Activated T-helper 1 cell treated with anti-CD3 and anti-CD28 coated beads, Interleukin-12 subunit alpha, Interleukin-12 subunit beta, Interleukin-2, Interleukin-4 antibody, amounts not matched to agents 30 ng/mL and 10 ng/mL and 1 ng/mL, durations not matched to agents 14 hours and 24 hours and 36 hours (primary cell): ENCODE measurements around the gene TCF4. TPM values are rescaled to one million over a fixed set of nuclear protein-coding genes. Genes with fewer than 3 reads are reported as not detected.
"Not testable (repeated sequence)": the region's sequence is repeated elsewhere in the genome, so short reads cannot be mapped to it uniquely, and the experiment has no call there.

ENCODE experiments used
- DNase-seq: peaks from one replicate; pipeline ENCODE4 v3.0.0; 2021; ENCODE audit warnings: low spot score
- H3K27ac Mint-ChIP-seq: one replicate; pipeline ENCODE4 v1.8.0; 2021; ENCODE audit warnings: mild to moderate bottlenecking, mixed read lengths
- H3K27me3 Mint-ChIP-seq: one replicate; pipeline ENCODE4 v1.8.0; 2022; ENCODE audit warnings: mild to moderate bottlenecking, moderate library complexity, mixed read lengths; ENCODE audit not compliant: insufficient read depth
- H3K36me3 Mint-ChIP-seq: one replicate; pipeline ENCODE4 v1.8.0; 2021; ENCODE audit warnings: low read depth, mixed read lengths
- H3K4me1 Mint-ChIP-seq: one replicate; pipeline ENCODE4 v1.8.0; 2021; ENCODE audit warnings: low read depth, mixed read lengths
- H3K4me3 Mint-ChIP-seq: one replicate; pipeline ENCODE4 v1.8.0; 2021; ENCODE audit warnings: mild to moderate bottlenecking, moderate library complexity, mixed read lengths
- H3K9me3 Mint-ChIP-seq: one replicate; pipeline ENCODE4 v1.8.0; 2021; ENCODE audit warnings: mixed read lengths
- intact Hi-C: fragments of 100-400 bp; cut with micrococcal nuclease; formaldehyde crosslinking; loops from one replicate; pipeline ENCODE4 v1.15.1; 2024
- total RNA-seq: library from RNA; stranded (reverse); gene quantifications from 2 replicates; pipeline ENCODE4 v1.2.3, GENCODE V29; 2022

The TCF4 gene
- total RNA-seq, 1 donor from 2014 or later = 1.8 TPM

DNA sequence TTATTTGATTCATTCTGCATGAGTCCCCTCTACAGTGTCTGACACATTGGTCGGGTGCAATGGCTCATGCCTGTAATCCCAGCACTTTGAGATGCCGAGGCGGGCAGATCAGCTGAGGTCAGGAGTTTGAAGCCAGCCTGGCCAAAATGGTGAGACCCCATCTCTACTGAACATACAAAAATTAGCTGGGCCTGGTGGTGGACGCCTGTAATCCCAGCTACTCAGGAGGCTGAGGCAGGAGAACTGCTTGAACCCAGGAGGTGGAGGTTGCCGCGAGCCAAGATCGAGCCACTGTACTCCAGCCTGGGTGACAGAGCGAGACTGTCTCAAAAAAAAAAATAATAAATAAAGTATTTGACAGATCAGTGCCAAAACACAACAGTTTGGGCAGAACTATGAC is 118.9 kb downstream of the TCF4 start:
- H3K4me1 Mint-ChIP-seq, H3K27me3 Mint-ChIP-seq, DNase-seq, H3K36me3 Mint-ChIP-seq, H3K4me3 Mint-ChIP-seq, intact Hi-C loops, H3K9me3 Mint-ChIP-seq, H3K27ac Mint-ChIP-seq: not testable (repeated sequence)

DNA sequence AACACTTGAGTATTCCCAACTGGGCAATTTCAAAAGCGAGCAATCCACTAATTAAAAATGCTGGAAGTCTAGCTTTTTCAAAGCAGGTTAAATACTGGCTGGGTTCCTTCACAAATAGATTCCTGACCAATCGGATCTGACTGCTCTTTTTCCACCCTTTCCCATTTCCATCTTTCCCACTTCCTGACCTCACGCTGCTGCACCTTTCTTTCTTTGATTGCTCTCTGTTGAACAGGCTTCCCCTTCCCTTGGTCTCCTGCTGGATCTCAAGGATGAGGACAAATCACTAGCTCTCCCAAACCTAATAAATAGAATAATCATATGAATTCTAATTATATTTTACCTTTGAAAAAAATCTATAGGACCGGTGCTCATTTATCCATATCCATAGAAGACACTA is 121.2 kb downstream of the TCF4 start:
- no peak overlapping the region for H3K4me3 Mint-ChIP-seq
- no peaks in the 10 kb centered on the region for H3K27me3 Mint-ChIP-seq
- intact Hi-C loops = no loop called here
- no peaks in the 10 kb centered on the region for H3K36me3 Mint-ChIP-seq
- no peaks in the 10 kb centered on the region for H3K9me3 Mint-ChIP-seq
- no peak overlapping the region for H3K27ac Mint-ChIP-seq
- DNase-seq = no peak
- no peaks in the 10 kb centered on the region for H3K4me1 Mint-ChIP-seq

DNA sequence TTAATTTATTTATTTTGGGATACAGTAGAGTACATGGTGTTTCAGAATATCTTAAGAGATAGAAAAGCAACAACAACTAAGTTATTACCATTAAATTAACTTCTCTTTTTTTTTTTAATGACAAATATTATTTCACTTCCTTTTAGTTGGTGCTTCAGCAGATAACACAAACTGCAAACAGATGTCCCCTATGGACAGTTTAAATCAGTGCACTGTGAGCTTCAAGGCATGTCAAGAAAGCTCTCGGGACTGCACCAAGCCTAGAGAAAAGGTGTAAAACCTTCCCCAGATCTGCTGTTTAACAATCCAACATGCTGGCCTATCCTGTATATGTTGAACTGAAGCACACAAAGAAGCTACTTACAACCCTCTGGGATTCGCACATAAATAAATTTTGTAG is 122.7 kb downstream of the TCF4 start:
- DNase-seq = no peak

DNA sequence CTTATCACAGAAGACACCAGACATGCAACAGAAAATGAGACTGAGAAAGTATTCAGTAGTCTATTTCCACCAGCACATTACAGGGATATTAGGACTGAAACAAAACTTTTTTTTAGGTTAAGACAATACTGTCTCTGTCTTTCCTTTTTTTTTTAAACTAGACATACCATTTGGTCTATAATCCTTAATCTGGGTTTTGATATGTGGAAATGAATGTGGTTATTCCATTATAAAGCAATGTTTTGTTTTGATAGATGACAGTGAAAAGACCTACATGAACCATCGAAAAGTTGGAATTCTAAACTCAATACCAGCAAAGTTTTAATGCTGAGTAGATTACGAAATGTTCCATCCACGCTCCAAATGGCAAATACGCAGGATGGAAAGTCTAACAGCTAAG is 123.4 kb downstream of the TCF4 start:
- no peaks in the 10 kb centered on the region for H3K9me3 Mint-ChIP-seq
- H3K36me3 Mint-ChIP-seq = no peaks in the 10 kb centered on the region
- H3K27me3 Mint-ChIP-seq = no peaks in the 10 kb centered on the region
- no peak overlapping the region for H3K4me3 Mint-ChIP-seq
- no peak overlapping the region for H3K27ac Mint-ChIP-seq
- H3K4me1 Mint-ChIP-seq = no peaks in the 10 kb centered on the region
- intact Hi-C loops = no loop called here
- DNase-seq = no peak

More for the DNA sequence above, 122.7 kb downstream of the TCF4 start:
- Mint-ChIP-seq H3K4me1 (no peaks in the 10 kb centered on the region), H3K27me3 (no peaks in the 10 kb centered on the region), H3K9me3 (no peaks in the 10 kb centered on the region), H3K27ac (no peak overlapping the region), H3K4me3 (no peak overlapping the region), H3K36me3 (no peaks in the 10 kb centered on the region)
- intact Hi-C loops = no loop called here

DNA sequence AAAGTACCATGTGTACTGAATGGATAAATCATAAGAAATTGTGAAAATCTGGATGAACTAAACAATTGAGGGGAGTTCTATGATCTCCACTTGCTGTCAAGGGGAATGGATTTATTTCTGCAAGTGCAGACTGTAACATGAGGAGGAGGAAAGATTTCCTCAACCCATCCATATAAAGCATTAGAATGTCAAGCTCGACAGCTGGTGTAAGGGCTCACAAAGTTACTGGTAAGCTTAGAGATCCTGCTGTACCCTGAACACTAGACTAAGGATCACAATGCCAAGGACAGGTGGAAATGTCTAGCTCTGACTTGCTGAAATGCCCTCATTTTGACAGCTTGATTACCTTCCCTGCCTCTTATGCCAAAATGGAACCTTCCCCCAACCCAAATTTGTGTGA is 125.3 kb downstream of the TCF4 start:
- no peak for DNase-seq
- Mint-ChIP-seq H3K4me3 (no peak overlapping the region), H3K27me3 (peaks cover 3% of the 10 kb centered on the region), H3K4me1 (no peaks in the 10 kb centered on the region), H3K36me3 (no peaks in the 10 kb centered on the region), H3K9me3 (no peaks in the 10 kb centered on the region), H3K27ac (no peak overlapping the region)
- intact Hi-C loops = no loop called here

DNA sequence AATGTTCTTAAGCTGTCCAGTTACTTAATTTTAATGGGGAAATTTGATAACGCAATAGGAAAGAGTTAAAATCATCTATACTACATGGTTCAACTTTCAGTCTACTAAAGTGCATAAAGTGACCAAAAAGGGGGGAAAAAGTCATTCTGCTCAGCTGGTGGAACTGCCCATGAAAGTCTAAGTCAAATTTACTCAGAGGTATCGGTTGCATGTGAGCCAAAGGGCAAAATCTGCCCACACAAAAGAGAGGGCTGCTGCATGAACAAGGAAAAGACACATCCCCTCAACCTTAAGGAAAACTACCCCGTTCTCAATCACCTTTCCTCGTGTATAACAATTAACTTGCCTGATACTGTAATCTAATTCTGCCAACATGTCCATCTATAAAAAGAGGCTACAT is 126.1 kb downstream of the TCF4 start:
- Mint-ChIP-seq H3K27ac (no peak overlapping the region), H3K4me1 (no peaks in the 10 kb centered on the region), H3K27me3 (peaks cover 3% of the 10 kb centered on the region), H3K4me3 (no peak overlapping the region), H3K9me3 (no peaks in the 10 kb centered on the region), H3K36me3 (no peaks in the 10 kb centered on the region)
- DNase-seq = no peak
- intact Hi-C loops = no loop called here

DNA sequence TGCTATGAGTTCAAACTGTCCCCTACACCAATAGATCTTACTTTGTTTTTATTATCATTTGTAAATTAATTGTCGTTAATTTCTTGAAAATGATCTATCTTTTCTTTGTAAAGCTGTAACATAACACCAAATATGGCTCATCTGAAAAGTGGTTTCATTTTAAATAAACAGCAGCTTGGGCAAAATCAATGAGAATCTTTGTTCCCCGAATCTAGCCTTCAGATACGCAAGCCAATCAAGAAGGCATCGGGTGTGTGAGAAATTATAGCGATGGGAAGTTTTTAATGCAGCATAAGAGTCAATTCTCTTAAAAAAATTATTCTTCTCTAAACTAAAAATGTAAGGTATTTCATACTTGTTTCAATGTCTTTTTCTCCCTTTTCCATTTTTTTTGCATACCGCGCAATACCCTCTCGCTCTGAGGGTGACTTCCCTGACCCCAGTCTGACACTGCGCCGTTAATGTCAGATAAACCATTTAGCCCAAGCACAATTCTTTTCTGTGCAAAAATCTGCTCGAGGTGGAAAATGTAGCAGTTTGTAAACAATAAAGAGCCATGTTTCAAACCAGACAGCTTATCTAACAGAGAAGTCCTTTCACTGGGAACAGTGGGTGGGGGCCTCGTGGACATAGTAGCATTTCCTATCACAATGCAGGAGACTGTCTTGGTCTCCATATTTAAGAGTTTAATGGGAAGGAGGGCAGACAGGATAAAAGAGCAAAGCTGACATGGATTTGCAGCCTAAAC is 129.4 kb downstream of the TCF4 start:
- intact Hi-C loops = no loop called here
- H3K4me3 Mint-ChIP-seq = no peak overlapping the region
- no peaks in the 10 kb centered on the region for H3K9me3 Mint-ChIP-seq
- no peaks in the 10 kb centered on the region for H3K4me1 Mint-ChIP-seq
- H3K36me3 Mint-ChIP-seq = no peaks in the 10 kb centered on the region
- peaks cover 3% of the 10 kb centered on the region for H3K27me3 Mint-ChIP-seq
- H3K27ac Mint-ChIP-seq = no peak overlapping the region
- no peak for DNase-seq

DNA sequence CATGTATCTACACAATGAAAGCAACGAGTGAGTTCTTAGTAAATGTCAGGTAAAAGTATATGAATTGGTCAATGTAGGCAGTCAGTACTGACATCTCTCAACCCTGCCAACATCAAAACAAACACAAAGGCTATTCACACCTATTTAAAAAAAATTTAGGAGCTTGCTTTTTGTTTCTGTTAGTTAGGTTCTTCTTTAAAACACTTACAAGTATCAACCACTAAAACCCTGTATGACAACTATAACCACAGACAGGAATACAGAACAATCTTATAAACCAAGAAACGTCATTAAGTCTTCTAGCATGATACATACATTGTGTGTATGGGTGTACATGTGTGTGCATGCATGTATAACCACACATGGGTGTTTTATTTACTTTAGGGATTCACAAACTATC is 131.0 kb downstream of the TCF4 start:
- no peak overlapping the region for H3K4me3 Mint-ChIP-seq
- H3K9me3 Mint-ChIP-seq = no peaks in the 10 kb centered on the region

DNA sequence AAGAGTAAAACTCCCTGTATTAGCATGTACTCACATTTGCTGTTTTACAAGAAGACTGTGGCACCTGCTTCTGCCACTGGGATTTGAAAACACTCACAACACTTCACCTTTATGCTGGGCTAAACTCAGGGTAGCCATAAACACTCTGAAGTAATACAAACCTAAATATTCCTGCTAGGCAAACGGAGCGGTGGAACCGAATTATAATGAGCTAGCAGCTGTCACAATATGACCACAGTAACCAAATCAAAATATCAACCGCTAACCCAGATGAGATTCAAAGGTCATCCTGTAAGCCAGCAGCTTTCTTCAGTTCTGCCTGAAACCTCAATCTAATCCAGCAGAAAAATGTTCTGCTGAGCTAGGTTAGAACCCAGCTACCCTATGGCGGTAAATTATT is 132.1 kb downstream of the TCF4 start:
- Mint-ChIP-seq H3K27me3 (peaks cover 3% of the 10 kb centered on the region), H3K4me3 (no peak overlapping the region), H3K4me1 (no peaks in the 10 kb centered on the region), H3K27ac (no peak overlapping the region), H3K9me3 (no peaks in the 10 kb centered on the region), H3K36me3 (no peaks in the 10 kb centered on the region)
- intact Hi-C loops = no loop called here
- DNase-seq = no peak

More for the DNA sequence above, 131.0 kb downstream of the TCF4 start:
- DNase-seq = no peak
- Mint-ChIP-seq H3K27ac (no peak overlapping the region), H3K4me1 (no peaks in the 10 kb centered on the region), H3K36me3 (no peaks in the 10 kb centered on the region), H3K27me3 (peaks cover 3% of the 10 kb centered on the region)
- intact Hi-C loops = no loop called here

DNA sequence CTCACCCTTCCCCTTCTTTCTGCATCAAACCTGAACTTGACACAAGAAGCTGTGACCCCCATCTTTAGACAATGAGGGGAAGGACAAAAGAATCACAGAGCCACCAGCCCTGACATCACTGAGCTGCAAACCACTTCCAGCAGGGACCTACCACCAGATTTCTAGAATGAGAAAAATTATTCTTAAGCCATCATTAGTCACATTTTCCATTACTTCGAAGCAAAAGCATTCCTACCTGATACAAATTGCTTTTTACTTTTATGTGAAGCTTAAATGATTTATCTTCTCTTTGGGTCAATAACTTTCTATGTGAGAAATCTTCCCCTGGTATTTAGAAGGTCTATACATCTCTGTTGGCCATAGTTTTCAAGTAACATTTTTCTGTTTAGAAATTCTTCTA is 134.8 kb downstream of the TCF4 start:
- Mint-ChIP-seq H3K9me3 (no peaks in the 10 kb centered on the region), H3K4me1 (no peaks in the 10 kb centered on the region), H3K36me3 (no peaks in the 10 kb centered on the region), H3K27me3 (no peaks in the 10 kb centered on the region), H3K4me3 (no peak overlapping the region), H3K27ac (no peak overlapping the region)
- intact Hi-C loops = no loop called here
- no peak for DNase-seq

DNA sequence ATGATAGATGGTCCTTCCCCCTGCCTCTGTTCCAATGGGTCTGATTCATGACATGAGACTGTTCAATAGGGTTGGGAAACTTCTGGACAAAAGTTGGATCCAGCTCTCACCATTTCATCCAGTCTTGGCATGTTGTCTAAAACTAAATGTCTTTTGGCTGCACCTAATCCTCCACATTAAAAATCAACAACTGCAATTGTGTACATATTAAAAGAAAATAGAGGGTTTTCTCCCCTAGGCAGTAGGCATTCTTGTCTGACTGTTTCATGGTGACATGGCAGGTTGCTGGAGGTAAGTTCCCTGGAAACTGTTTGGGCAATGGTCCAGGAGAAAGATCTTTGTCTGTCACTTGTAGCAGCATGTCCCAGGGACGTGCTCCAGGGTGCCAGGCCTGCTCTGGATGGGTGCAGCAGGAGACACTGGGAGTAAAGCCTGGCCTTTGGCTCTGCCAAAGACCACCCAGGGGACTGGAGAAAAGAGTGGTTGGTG is 135.8 kb downstream of the TCF4 start:
- intact Hi-C loops = no loop called here
- no peak overlapping the region for H3K4me3 Mint-ChIP-seq
- no peaks in the 10 kb centered on the region for H3K4me1 Mint-ChIP-seq
- no peaks in the 10 kb centered on the region for H3K9me3 Mint-ChIP-seq
- no peak overlapping the region for H3K27ac Mint-ChIP-seq
- no peaks in the 10 kb centered on the region for H3K36me3 Mint-ChIP-seq
- no peak for DNase-seq
- H3K27me3 Mint-ChIP-seq = no peaks in the 10 kb centered on the region

DNA sequence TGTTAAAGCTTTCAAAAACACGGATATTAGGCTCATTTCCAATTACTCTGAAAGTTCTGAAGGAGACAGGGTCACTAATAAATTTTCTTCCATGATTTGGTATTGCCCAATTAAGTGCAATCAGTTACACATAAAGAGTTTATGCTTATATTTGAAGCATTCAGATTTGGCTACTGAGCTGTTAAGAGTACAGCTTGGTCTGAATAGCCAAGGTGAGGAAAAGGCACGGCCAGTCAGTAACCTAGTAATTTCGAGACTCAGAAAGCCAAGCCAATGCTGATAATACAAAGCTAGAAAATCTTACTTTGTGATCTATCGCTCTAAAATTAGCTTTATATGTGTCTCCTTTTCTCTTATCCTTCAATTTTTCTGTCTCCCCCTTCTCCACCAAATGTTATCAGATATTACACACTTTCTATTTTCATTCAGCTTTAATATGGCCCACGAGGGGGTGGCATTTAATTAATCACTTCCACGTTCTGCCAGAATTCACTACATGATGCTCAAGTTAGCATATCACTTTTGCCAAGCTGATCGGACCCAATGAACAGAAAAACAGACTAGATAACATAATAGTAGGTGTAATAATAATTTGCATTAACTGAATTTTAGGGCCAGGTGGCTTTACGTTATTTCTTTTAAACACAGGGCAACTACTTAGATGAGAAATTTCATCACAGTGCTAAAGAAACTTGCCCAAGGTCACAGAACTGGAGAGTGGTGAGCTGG is 138.4 kb downstream of the TCF4 start:
- Mint-ChIP-seq H3K36me3 (no peaks in the 10 kb centered on the region), H3K4me3 (no peak overlapping the region)

DNA sequence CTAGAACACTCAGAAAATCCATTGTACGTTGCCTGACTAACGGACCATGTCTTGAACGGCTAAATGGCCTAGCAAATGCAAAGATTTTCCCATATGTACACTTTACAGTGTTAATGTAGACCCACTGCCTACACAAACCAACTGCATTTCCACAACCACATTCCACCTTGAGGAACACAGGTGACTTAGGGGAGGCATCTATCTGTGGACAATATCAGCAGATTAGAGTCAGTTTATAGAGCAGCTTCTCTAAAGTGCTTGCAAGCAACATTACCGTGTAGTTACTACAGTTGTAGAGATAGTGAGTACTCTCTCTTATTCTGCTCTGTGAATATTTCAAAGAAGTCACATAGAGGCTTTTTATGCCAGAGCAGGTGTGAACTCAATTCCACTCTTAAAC is 139.6 kb downstream of the TCF4 start:
- no peak overlapping the region for H3K27ac Mint-ChIP-seq
- H3K27me3 Mint-ChIP-seq = no peaks in the 10 kb centered on the region
- no peak overlapping the region for H3K4me3 Mint-ChIP-seq
- no peak for DNase-seq
- intact Hi-C loops = no loop called here
- no peaks in the 10 kb centered on the region for H3K36me3 Mint-ChIP-seq
- no peaks in the 10 kb centered on the region for H3K9me3 Mint-ChIP-seq
- H3K4me1 Mint-ChIP-seq = no peaks in the 10 kb centered on the region

More for the DNA sequence above, 138.4 kb downstream of the TCF4 start:
- H3K9me3 Mint-ChIP-seq = no peaks in the 10 kb centered on the region
- DNase-seq = no peak
- no peak overlapping the region for H3K27ac Mint-ChIP-seq
- H3K4me1 Mint-ChIP-seq = no peaks in the 10 kb centered on the region
- no peaks in the 10 kb centered on the region for H3K27me3 Mint-ChIP-seq
- intact Hi-C loops = no loop called here
